K562 (cell line): ENCODE data around the gene GRIA3. TPM values are rescaled to one million over a fixed set of nuclear protein-coding genes. Genes with fewer than 3 reads are reported as not detected.

Experiments used
- ATAC-seq: fragments of 200-7000 bp; cut with Tn5 transposase; 3 replicates; pipeline ENCODE4 v1.9.1; 2020; ENCODE audit warnings: moderate library complexity
- BruUV-seq: library from RNA; stranded (reverse); fragments of 400-500 nt; replicated peaks from 2 replicates; lab custom pipeline; 2021; lab: Mats Ljungman, UMichigan
- CTCF ChIA-PET: fragments of 300-600 bp; formaldehyde crosslinking; extraction: SDS; loops from one replicate; lab custom pipeline; 2021; ENCODE audit warnings: low intra/inter-chr PET ratio; lab: Yijun Ruan, JAX
- POLR2A ChIA-PET: fragments of 300-600, 350-650 bp; sonication (Branson Sonifier 250); formaldehyde crosslinking; extraction: SDS; loops from one replicate; lab custom pipeline; 2021; ENCODE audit warnings: antibody characterized with exemption, inconsistent platforms; lab: Yijun Ruan, JAX
- DNase-seq, 4 experiments: peaks; one replicate each; pipeline versions ENCODE4 v3.0.0 to v3.0.0-alpha.2; 2011 to 2018; ENCODE audit warnings: low spot score in 3 of 4, mixed read lengths in 3 of 4; ENCODE audit errors: extremely low read depth in 1 of 4
- FAIRE-seq: peaks from 2 replicates; lab custom pipeline; 2011; peaks lifted over from hg19 to GRCh38; lab: Jason Lieb, UNC
- H2AFZ ChIP-seq: 2 replicates; pipeline ENCODE4 v1.6.0; 2011; ENCODE audit warnings: low read depth, low read length, control low read depth, inconsistent platforms
- H3K27ac ChIP-seq: fragments of 200-600 bp; 3 replicates; pipeline ENCODE4 v1.8.0; 2011; ENCODE audit warnings: low read depth, mild to moderate bottlenecking, control low read depth, inconsistent platforms, low read length, moderate library complexity, mixed read lengths; ENCODE audit errors: extremely low read depth
- H3K27me3 ChIP-seq, 2 experiments: fragments of 300-600 bp in 1 of 2; 2 replicates in 1 of 2; 3 replicates in 1 of 2; pipeline versions ENCODE4 v1.6.0 to v1.8.0; 2011; ENCODE audit warnings: inconsistent platforms in 2 of 2, low read length in 2 of 2, mild to moderate bottlenecking in 1 of 2, mixed read lengths in 1 of 2, moderate library complexity in 1 of 2; ENCODE audit not compliant: control insufficient read depth in 2 of 2, insufficient read depth in 2 of 2
- H3K36me3 ChIP-seq: fragments of 300-600 bp; 3 replicates; pipeline ENCODE4 v1.8.0; 2011; ENCODE audit warnings: mild to moderate bottlenecking, low read length, inconsistent platforms; ENCODE audit not compliant: control insufficient read depth, insufficient read depth
- H3K4me1 ChIP-seq, 2 experiments: fragments of 200-600 bp in 1 of 2; replicated peaks in 1 of 2; 2 replicates in 1 of 2; 3 replicates in 1 of 2; pipeline versions ENCODE4 v1.5.1 to v1.8.0; 2011; ENCODE audit warnings: inconsistent platforms in 2 of 2, low read length in 2 of 2, mild to moderate bottlenecking in 1 of 2, mixed read lengths in 1 of 2, moderate library complexity in 1 of 2; ENCODE audit not compliant: control insufficient read depth in 2 of 2, insufficient read depth in 2 of 2
- H3K4me2 ChIP-seq: 2 replicates; pipeline ENCODE4 v1.6.1; 2011; ENCODE audit warnings: low read length, control low read depth, inconsistent platforms, mixed read lengths; ENCODE audit not compliant: insufficient read depth
- H3K4me3 ChIP-seq: fragments of 200-600 bp; sonication (generic), shearing (Covaris generic); 2 replicates; pipeline ENCODE4 v1.5.1; 2016; ENCODE audit warnings: control low read depth, inconsistent platforms
- H3K79me2 ChIP-seq: fragments of 200-600 bp; 3 replicates; pipeline ENCODE4 v1.8.0; 2011; ENCODE audit warnings: low read length, inconsistent platforms; ENCODE audit not compliant: control insufficient read depth, insufficient read depth
- H3K9ac ChIP-seq, 2 experiments: 2 replicates each; pipeline versions ENCODE4 v1.6.0 to v1.6.1; 2011; ENCODE audit warnings: low read depth in 2 of 2, low read length in 2 of 2, control low read depth in 1 of 2, inconsistent platforms in 1 of 2, mild to moderate bottlenecking in 1 of 2, mixed read lengths in 1 of 2; ENCODE audit not compliant: insufficient read depth in 1 of 2
- H3K9me1 ChIP-seq: one replicate; pipeline ENCODE4 v1.6.0; 2011; ENCODE audit warnings: inconsistent platforms, mild to moderate bottlenecking, low read length, moderate library complexity; ENCODE audit not compliant: control insufficient read depth, insufficient read depth
- H3K9me3 ChIP-seq: replicated peaks from 2 replicates; pipeline ENCODE4 v1.5.1; 2011; ENCODE audit warnings: low read depth, low read length, inconsistent platforms; ENCODE audit not compliant: control insufficient read depth, insufficient read depth
- H4K20me1 ChIP-seq: replicated peaks from 2 replicates; pipeline ENCODE4 v1.6.1; 2011; ENCODE audit warnings: low read length, inconsistent platforms, mixed read lengths; ENCODE audit not compliant: control insufficient read depth, insufficient read depth
- ATF6 ChIP-seq: sonication (generic); formaldehyde crosslinking; IDR thresholded peaks from 2 replicates; pipeline ENCODE4 v1.4.0; 2020; ENCODE audit warnings: mild to moderate bottlenecking, missing genetic modification reagents
- CEBPB ChIP-seq: fragments of 450-650 bp; IDR thresholded peaks from 2 replicates; pipeline ENCODE4 v1.6.1; 2016; ENCODE audit warnings: missing genetic modification characterization, missing compliant biosample characterization
- FOXK2 ChIP-seq, 2 experiments: fragments of 450-650 bp; IDR thresholded peaks in 1 of 2; conservative IDR thresholded peaks in 1 of 2; 2 replicates each; pipeline ENCODE4 v1.6.1; 2016; ENCODE audit warnings: low read depth in 2 of 2, mild to moderate bottlenecking in 1 of 2
- GMEB1 ChIP-seq: fragments of 250-450 bp; sonication (Bioruptor Pico); IDR thresholded peaks from 2 replicates; pipeline ENCODE4 v1.4.0; 2020; ENCODE audit warnings: mild to moderate bottlenecking
- GTF3C2 ChIP-seq: IDR thresholded peaks from 3 replicates; pipeline ENCODE4 v1.6.1; 2011; ENCODE audit warnings: borderline replicate concordance, mild to moderate bottlenecking, moderate library complexity; ENCODE audit not compliant: insufficient read length; ENCODE audit errors: extremely low read depth
- ID3 ChIP-seq, 2 experiments: fragments of 250-450 bp in 1 of 2; fragments of 450-650 bp in 1 of 2; sonication (Bioruptor Pico) in 1 of 2; IDR thresholded peaks; 2 replicates each; pipeline versions ENCODE4 v1.6.1 to v1.8.0; 2016 to 2021; ENCODE audit warnings: mild to moderate bottlenecking in 2 of 2, moderate library complexity in 2 of 2, missing compliant biosample characterization in 1 of 2, missing genetic modification characterization in 1 of 2
- MCM7 ChIP-seq, 2 experiments: fragments of 450-650 bp; IDR thresholded peaks; 2 replicates each; pipeline ENCODE4 v1.6.1; 2016 to 2018
- RCOR1 ChIP-seq, 2 experiments: IDR thresholded peaks; 2 replicates each; pipeline ENCODE4 v1.6.1; 2012; ENCODE audit warnings: low read depth in 2 of 2, low read length in 2 of 2, borderline replicate concordance in 1 of 2, improper control_type of control experiment in 1 of 2
- STAT5A ChIP-seq: IDR thresholded peaks from 2 replicates; pipeline ENCODE4 v1.6.1; 2012; ENCODE audit warnings: low read length, inconsistent platforms, borderline replicate concordance
- USF2 ChIP-seq: sonication (generic); formaldehyde crosslinking; IDR thresholded peaks from 2 replicates; pipeline ENCODE4 v1.5.0; 2020; ENCODE audit warnings: missing genetic modification reagents
- ZBTB34 ChIP-seq: fragments of 250-450 bp; sonication (Bioruptor Pico); IDR thresholded peaks from 2 replicates; pipeline ENCODE4 v1.8.0; 2021; ENCODE audit warnings: mild to moderate bottlenecking, moderate library complexity
- ZKSCAN8 ChIP-seq: fragments of 200-800 bp; sonication (Bioruptor generic); IDR thresholded peaks from 2 replicates; pipeline ENCODE4 v1.6.1; 2016; ENCODE audit warnings: missing genetic modification characterization, missing compliant biosample characterization
- WGBS: fragments of 100-300 bp; shearing (Covaris generic); methylation state at CpG from one replicate; pipeline ENCODE4 v1.1.6; 2016; ENCODE audit warnings: low coverage, mixed read lengths; ENCODE audit not compliant: insufficient coverage; ENCODE audit errors: missing lambda C conversion rate; 5-methylcytosine and 5-hydroxymethylcytosine counted together
- in situ Hi-C: fragments of 300-500 bp; cut with MboI; formaldehyde crosslinking; loops from 4 replicates; pipeline ENCODE4 v1.15.0; 2018; ENCODE audit warnings: inconsistent platforms, mixed read lengths
- intact Hi-C: fragments of 100-400 bp; cut with micrococcal nuclease; formaldehyde crosslinking; loops from 2 replicates; pipeline ENCODE4 v1.14.2; 2022
- polyA plus RNA-seq, 8 experiments: library from polyadenylated mRNA; depleted of rRNA in 4 of 8; stranded (reverse) in 5 of 8; unstranded in 3 of 8; fragments of >200 nt; fragmentation: Nextera tagmentation in 2 of 8; fragmentation: Illumina TruSeq in 1 of 8; extraction: Ambion mirVana in 2 of 8; extraction: Trizol in 1 of 8; gene quantifications; 2 replicates each; pipeline versions ENCODE4 v1.2.1 to v1.2.3, GENCODE V29; 2011 to 2014; ENCODE audit warnings: inconsistent platforms in 1 of 8, missing spikeins in 1 of 8
- total RNA-seq, 7 experiments: library from RNA; depleted of rRNA in 6 of 7; stranded (reverse); fragments of >200 nt in 6 of 7; fragmentation: Illumina TruSeq in 2 of 7; extraction: Trizol in 2 of 7; gene quantifications; 2 replicates each; pipeline versions ENCODE4 v1.2.1 to v1.2.3, GENCODE V29; 2011 to 2021; ENCODE audit warnings: low replicate concordance in 1 of 7

GRIA3 gene
- total and polyA plus RNA-seq, 9 of the 15 experiments (the other 6 are each of a cell fraction or from before 2014, with no cell fraction given): 0.10 TPM; not detected in 8

- Histone ChIP-seq H2AFZ (no peak overlapping the region), H3K79me2 (no peaks in the 10 kb centered on the region), H3K27ac (no peak overlapping the region), H3K9ac (no peak overlapping the region), H3K27me3 (no peaks in the 10 kb centered on the region), H3K9me3 (no peaks in the 10 kb centered on the region), H3K36me3 (no peaks in the 10 kb centered on the region), H3K9me1 (no peaks in the 10 kb centered on the region), H3K4me3 (no peak overlapping the region), H3K4me2 (no peak overlapping the region), H4K20me1 (no peaks in the 10 kb centered on the region), H3K4me1 (no peaks in the 10 kb centered on the region)
- in situ Hi-C loops (no loop called here), intact Hi-C loops (no loop called here)
- ChIA-PET CTCF (no interaction called here), POLR2A (interaction anchor here (0.6 kb wide), 1 partner anchor 58 kb away, joined by 3 read pairs; no protein-coding TSS in a partner anchor)
- DNase-seq: no peak
- BruUV-seq: no TSS peak
- ATAC-seq: no peak
- WGBS: 0% methylated on average over 1 of the region's 1 CpG
- FAIRE-seq: no peak
- TF ChIP-seq CEBPB (tag): no peak
- TF ChIP-seq RCOR1 (IDR thresholded peaks at IDR 0.05; ENCODE audit: borderline replicate concordance in 1 of 2, low read depth in 2 of 2, low read length in 2 of 2): no peak
- TF ChIP-seq FOXK2 (conservative IDR thresholded peaks at IDR 0.05 in 1 of 2, IDR thresholded peaks at IDR 0.05 in 1 of 2; ENCODE audit: low read depth in 2 of 2): no peak
- TF ChIP-seq USF2 (CRISPR knock-in tag): no peak
- no peak for TF ChIP-seq MCM7 (IDR thresholded peaks at IDR 0.05)
- TF ChIP-seq ZBTB34 (CRISPR knock-in tag): no peak
- TF ChIP-seq GTF3C2: no peak
- no peak for TF ChIP-seq ID3 (CRISPR knock-in tag; IDR thresholded peaks at IDR 0.05)
- no peak for TF ChIP-seq ID3 (tag; IDR thresholded peaks at IDR 0.05)
- TF ChIP-seq STAT5A: no peak
- no peak for TF ChIP-seq GMEB1 (CRISPR knock-in tag)
- TF ChIP-seq ATF6 (CRISPR knock-in tag): no peak
- no peak for TF ChIP-seq ZKSCAN8
Observed at GRCh38 chrX:123336666-123337065, 152.6 kb downstream of the GRIA3 start.
